ENCODE results near the gene ANAPC5. TPM values are rescaled to one million over a fixed set of nuclear protein-coding genes. Genes with fewer than 3 reads are reported as not detected.

The ANAPC5 gene
- total and polyA plus RNA-seq, 2 donors (not counting 1 experiment from before 2014, with no cell fraction given), result 113 to 149 TPM

DNA sequence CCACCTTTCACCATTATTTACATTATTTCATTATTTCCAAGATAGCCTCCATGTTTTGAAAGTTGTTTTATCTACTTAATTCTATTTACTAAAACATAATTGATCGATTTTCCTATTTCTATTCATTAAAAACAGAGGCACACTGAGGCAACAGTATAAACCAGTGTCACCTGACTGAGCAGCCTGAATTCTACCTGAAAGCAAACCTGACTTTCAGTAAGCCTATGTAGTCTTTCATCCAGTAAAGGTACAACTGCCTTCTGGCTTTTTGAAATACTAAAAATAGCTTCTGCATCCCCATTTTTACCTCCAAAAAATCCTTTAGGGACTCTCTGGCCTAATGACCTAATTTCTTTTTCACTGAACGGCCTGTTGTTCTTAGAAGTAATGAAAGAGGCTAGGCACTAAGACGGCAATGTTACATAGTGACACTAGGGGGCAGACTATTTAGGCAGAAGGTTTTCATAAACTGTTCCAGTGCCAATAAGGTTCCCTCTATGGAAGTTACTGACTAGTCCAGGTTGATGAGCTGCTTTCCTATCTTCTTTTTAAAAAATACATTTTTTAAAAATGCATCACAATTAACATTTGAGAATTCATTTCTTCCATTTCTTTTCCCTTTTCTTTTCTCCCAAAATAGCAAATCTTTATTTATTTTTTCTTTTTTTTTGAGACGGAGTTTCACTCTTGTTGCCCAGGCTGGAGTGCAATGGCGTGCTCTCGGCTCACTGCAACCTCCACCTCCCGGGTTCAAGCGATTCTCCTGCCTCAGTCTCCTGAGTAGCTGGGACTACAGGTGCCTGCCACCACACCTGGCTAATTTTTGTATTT lies 17.5 kb downstream of the ANAPC5 start:
- no peak overlapping the region for H3K4me3 ChIP-seq (replicated peaks in 1 of 4; ENCODE audit: control extremely low read depth in 1 of 4, insufficient read depth in 1 of 4, low read depth in 3 of 4, low read length in 4 of 4)
- no peaks in the 10 kb centered on the region for H3K27me3 ChIP-seq (ENCODE audit: control insufficient read depth, insufficient read depth, low read length)
- H2AFZ ChIP-seq (ENCODE audit: low read length), result no peak overlapping the region
- H3K9me3 ChIP-seq (ENCODE audit: control insufficient read depth, insufficient read depth, low read depth, low read length), result no peaks in the 10 kb centered on the region
- H3K4me2 ChIP-seq (ENCODE audit: extremely low read depth, insufficient read depth, low read length), result no peak overlapping the region
- TF ChIP-seq, protein P1, sequence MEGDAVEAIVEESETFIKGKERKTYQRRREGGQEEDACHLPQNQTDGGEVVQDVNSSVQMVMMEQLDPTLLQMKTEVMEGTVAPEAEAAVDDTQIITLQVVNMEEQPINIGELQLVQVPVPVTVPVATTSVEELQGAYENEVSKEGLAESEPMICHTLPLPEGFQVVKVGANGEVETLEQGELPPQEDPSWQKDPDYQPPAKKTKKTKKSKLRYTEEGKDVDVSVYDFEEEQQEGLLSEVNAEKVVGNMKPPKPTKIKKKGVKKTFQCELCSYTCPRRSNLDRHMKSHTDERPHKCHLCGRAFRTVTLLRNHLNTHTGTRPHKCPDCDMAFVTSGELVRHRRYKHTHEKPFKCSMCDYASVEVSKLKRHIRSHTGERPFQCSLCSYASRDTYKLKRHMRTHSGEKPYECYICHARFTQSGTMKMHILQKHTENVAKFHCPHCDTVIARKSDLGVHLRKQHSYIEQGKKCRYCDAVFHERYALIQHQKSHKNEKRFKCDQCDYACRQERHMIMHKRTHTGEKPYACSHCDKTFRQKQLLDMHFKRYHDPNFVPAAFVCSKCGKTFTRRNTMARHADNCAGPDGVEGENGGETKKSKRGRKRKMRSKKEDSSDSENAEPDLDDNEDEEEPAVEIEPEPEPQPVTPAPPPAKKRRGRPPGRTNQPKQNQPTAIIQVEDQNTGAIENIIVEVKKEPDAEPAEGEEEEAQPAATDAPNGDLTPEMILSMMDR (conservative IDR thresholded peaks at IDR 0.05 in 1 of 2, IDR thresholded peaks at IDR 0.05 in 1 of 2; ENCODE audit: low read depth in 1 of 2, low read length in 2 of 2), result peak; percentile 77 to 92
- TF ChIP-seq EZH2 (IDR thresholded peaks at IDR 0.05; ENCODE audit: low read length, missing control alignments), result no peak
- H3K36me3 ChIP-seq (ENCODE audit: control insufficient read depth, insufficient read depth, low read length), result peaks cover 7% of the 10 kb centered on the region
- DNase-seq (ENCODE audit: low read depth in 2 of 2), result peak; percentile 67 to 81
- no peaks in the 10 kb centered on the region for H3K79me2 ChIP-seq (ENCODE audit: control insufficient read depth, insufficient read depth, low read length)
- H3K27ac ChIP-seq (ENCODE audit: insufficient read depth, low read length), result no peak overlapping the region
- no peak overlapping the region for H3K9ac ChIP-seq (ENCODE audit: insufficient read depth, low read length)
- no peaks in the 10 kb centered on the region for H3K4me1 ChIP-seq (ENCODE audit: control insufficient read depth, extremely low read depth, insufficient read depth, low read length)
- no peaks in the 10 kb centered on the region for H4K20me1 ChIP-seq (ENCODE audit: control insufficient read depth, extremely low read depth, insufficient read depth, low read length)

DNA sequence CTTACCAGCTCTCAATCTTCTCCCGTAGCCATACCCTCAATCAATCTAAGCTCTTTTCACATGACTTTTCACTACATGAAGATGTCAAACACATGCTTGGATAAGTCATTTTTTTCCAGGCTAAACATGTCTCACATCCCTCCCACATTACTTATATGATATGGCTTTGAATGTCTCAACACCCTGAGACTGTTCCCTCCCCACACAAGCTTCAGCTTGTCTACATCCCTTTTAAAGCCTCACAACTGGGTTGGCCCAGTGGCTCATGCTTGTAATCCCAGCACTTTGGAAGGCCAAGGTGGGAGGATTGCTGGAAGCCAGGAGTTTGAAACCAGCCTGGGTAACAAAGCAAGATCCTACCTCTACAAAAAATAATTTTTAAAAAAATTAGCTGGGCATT lies 18.5 kb downstream of the ANAPC5 start:
- no peaks in the 10 kb centered on the region for H3K79me2 ChIP-seq (ENCODE audit: control insufficient read depth, insufficient read depth, low read length)
- H3K36me3 ChIP-seq (ENCODE audit: control insufficient read depth, insufficient read depth, low read length), result peaks cover 7% of the 10 kb centered on the region
- TF ChIP-seq EZH2 (IDR thresholded peaks at IDR 0.05; ENCODE audit: low read length, missing control alignments), result no peak
- TF ChIP-seq, protein P1 (conservative IDR thresholded peaks at IDR 0.05 in 1 of 2, IDR thresholded peaks at IDR 0.05 in 1 of 2; ENCODE audit: low read depth in 1 of 2, low read length in 2 of 2), result no peak
- no peaks in the 10 kb centered on the region for H3K9me3 ChIP-seq (ENCODE audit: control insufficient read depth, insufficient read depth, low read depth, low read length)
- H3K9ac ChIP-seq (ENCODE audit: insufficient read depth, low read length), result no peak overlapping the region
- H3K4me3 ChIP-seq (replicated peaks in 1 of 4; ENCODE audit: control extremely low read depth in 1 of 4, insufficient read depth in 1 of 4, low read depth in 3 of 4, low read length in 4 of 4), result no peak overlapping the region
- no peak overlapping the region for H3K27ac ChIP-seq (ENCODE audit: insufficient read depth, low read length)
- DNase-seq (ENCODE audit: low read depth in 2 of 2), result no peak
- no peak overlapping the region for H2AFZ ChIP-seq (ENCODE audit: low read length)
- no peaks in the 10 kb centered on the region for H3K27me3 ChIP-seq (ENCODE audit: control insufficient read depth, insufficient read depth, low read length)
- no peak overlapping the region for H3K4me2 ChIP-seq (ENCODE audit: extremely low read depth, insufficient read depth, low read length)
- no peaks in the 10 kb centered on the region for H4K20me1 ChIP-seq (ENCODE audit: control insufficient read depth, extremely low read depth, insufficient read depth, low read length)
- no peaks in the 10 kb centered on the region for H3K4me1 ChIP-seq (ENCODE audit: control insufficient read depth, extremely low read depth, insufficient read depth, low read length)

DNA sequence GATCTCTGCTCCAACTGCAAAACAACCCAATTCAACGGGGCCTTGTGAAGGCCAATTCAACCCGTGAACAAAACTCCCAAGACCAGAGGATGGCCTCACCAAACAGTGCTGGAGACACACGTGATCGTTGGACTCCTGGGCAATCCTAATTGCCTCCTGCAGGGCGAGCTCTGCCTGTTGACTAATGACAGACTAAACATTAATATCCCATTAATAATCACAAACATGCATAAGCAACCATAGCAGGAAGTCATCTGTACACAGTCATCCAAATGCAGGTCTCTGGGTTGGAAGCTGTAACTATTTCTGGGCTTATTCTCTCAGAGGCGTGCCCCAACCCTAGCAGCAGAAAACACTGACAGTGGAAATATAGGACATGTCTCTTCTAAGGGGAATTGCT lies 21.0 kb downstream of the ANAPC5 start:
- DNase-seq (ENCODE audit: low read depth in 2 of 2), result no peak
- Histone ChIP-seq H3K4me3 (replicated peaks in 1 of 4; ENCODE audit: control extremely low read depth in 1 of 4, insufficient read depth in 1 of 4, low read depth in 3 of 4, low read length in 4 of 4) (no peak overlapping the region), H3K9me3 (ENCODE audit: control insufficient read depth, insufficient read depth, low read depth, low read length) (no peaks in the 10 kb centered on the region), H3K27me3 (ENCODE audit: control insufficient read depth, insufficient read depth, low read length) (no peaks in the 10 kb centered on the region), H3K9ac (ENCODE audit: insufficient read depth, low read length) (no peak overlapping the region), H4K20me1 (ENCODE audit: control insufficient read depth, extremely low read depth, insufficient read depth, low read length) (no peaks in the 10 kb centered on the region), H3K36me3 (ENCODE audit: control insufficient read depth, insufficient read depth, low read length) (peaks cover 13% of the 10 kb centered on the region), H3K79me2 (ENCODE audit: control insufficient read depth, insufficient read depth, low read length) (no peaks in the 10 kb centered on the region), H3K27ac (ENCODE audit: insufficient read depth, low read length) (no peak overlapping the region), H2AFZ (ENCODE audit: low read length) (no peak overlapping the region), H3K4me2 (ENCODE audit: extremely low read depth, insufficient read depth, low read length) (no peak overlapping the region), H3K4me1 (ENCODE audit: control insufficient read depth, extremely low read depth, insufficient read depth, low read length) (no peaks in the 10 kb centered on the region)
- TF ChIP-seq, protein P1 (conservative IDR thresholded peaks at IDR 0.05 in 1 of 2, IDR thresholded peaks at IDR 0.05 in 1 of 2; ENCODE audit: low read depth in 1 of 2, low read length in 2 of 2), result no peak
- no peak for TF ChIP-seq EZH2 (IDR thresholded peaks at IDR 0.05; ENCODE audit: low read length, missing control alignments)
